ENCODE measurements around the gene FAR2.
A peak's percentile ranks its signal among the peaks of the same experiment; 100 is the strongest.
"Not testable (repeated sequence)": the region's sequence is repeated elsewhere in the genome, so short reads cannot be mapped to it uniquely, and the experiment has no call there.

Gene FAR2

GRCh38 chr12:29286081-29286790, 137.2 kb downstream of the FAR2 start:
- no peak for DNase-seq

GRCh38 chr12:29287622-29288021, 138.5 kb downstream of the FAR2 start:
- no peak for DNase-seq

DNA sequence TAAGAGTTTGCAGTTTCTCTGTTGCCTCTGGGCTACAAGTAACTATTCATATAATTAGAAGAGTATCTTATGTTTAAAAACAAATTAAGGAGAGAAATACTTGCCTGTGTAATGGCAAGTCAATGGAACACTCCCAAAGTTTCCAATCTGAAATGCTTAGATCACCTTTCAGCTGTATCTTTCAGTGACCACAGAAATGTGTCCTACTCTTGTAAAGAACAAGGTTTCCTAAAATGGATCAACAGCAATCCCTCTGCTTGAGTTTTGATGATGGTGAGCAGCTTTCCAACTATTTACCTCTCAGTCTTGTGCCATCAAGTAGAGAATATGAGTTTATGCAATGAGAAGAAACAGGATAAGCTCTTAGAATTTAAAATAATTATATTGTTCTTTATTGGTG, 139.0 kb downstream of the FAR2 start:
- DNase-seq: no peak

GRCh38 chr12:29290475-29290874, 141.4 kb downstream of the FAR2 start:
- not testable (repeated sequence) for DNase-seq

GRCh38 chr12:29291226-29291625, 142.1 kb downstream of the FAR2 start:
- DNase-seq: no peak

- no peak for DNase-seq
These were observed 150.6 kb downstream of the FAR2 start for GRCh38 chr12:29299633-29300032.

- DNase-seq: no peak
These were observed 152.0 kb downstream of the FAR2 start for GRCh38 chr12:29301114-29301513.

DNA sequence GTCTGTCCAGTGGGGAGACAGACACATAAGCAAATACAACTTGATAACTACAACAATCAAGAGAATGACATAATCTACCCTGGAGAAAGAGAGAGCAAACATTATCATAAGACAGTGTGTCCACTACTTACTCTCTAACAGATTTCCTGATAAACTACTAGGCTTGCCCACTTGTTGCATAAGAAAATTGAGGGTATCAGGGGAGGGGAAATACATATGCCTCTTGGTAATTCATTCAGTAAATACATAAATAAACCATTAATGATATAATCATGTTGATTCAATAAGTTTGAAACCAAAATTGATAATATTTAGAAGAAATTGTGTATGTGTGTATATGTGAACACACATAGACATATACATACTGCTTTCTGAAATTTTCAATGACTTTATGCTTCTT, 155.3 kb downstream of the FAR2 start:
- DNase-seq: no peak

DNA sequence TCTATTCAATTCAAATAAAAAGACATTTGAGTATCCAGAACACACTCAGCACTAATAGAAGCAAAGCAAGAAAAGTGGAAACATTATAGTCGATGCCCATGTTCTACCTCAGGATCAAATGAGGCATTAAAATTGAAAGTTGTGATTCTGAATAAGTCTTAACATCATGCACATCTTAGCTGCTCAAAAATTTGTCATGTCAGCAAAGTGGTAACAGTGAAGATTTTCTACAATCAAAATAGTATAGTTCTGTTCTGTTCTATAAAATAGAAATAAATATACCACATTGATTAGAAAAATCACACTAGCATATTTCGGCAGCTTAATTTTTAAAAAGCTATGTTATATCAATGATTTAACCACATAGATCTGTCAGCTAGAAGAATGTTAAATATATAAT, 157.2 kb downstream of the FAR2 start:
- no peak for DNase-seq

- DNase-seq: no peak
These were observed 157.6 kb downstream of the FAR2 start for GRCh38 chr12:29306682-29307081.

DNA sequence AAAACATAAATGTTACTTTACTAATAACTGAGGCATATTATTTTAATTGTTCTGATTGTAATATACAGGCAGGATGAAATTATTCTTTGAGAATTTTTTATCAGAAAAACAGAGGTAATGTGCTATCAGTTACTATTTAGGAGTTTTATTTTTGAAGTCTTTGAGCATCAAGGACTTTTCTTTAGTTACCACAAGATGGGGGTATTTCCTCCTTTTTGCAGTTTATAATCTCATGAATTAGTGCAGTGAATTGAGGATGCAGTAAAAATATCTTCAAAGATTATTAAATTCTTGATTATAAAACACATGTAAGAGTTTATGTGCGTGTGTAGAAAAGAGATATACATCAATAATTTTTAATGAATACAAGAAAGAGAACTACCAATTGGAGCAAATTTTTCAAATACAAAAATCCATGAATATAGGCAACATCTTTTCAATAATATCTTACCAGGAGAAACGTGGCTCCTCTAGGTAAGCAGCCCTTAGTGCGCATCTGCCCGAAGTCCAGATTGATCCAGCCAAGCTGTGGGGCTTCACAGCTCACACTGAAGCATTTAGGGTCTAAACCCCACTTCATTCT, 160.3 kb downstream of the FAR2 start:
- peak in 1 of 6 experiments; percentile 4 for DNase-seq

GRCh38 chr12:29310899-29311298, 161.8 kb downstream of the FAR2 start:
- no peak for DNase-seq

GRCh38 chr12:29314416-29314815, 165.3 kb downstream of the FAR2 start:
- no peak for DNase-seq

GRCh38 chr12:29316752-29317151, 167.7 kb downstream of the FAR2 start:
- DNase-seq: no peak

GRCh38 chr12:29317556-29318363, 168.7 kb downstream of the FAR2 start:
- peak in 4 of 6 experiments; percentile 15 to 69 (median 50) for DNase-seq

GRCh38 chr12:29320295-29321085, 171.4 kb downstream of the FAR2 start:
- DNase-seq: no peak

DNA sequence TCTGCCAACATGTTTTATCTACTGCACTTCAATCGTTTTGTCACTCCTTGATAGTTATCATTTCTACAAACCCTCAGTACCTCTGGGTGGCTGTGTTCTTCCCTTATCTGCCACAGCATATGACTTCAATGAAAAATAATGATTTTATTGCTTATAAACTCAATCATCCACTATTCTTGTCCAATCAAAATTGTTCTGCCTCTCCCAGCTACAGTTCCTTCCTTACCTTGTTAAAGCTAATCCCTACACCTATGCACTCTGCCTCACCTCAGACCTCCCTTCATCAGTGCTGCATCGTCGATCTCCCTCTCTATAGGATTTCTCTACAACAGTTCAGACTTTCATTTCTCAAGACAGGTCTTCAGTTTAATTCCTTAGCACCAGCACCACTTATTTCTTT, 173.1 kb downstream of the FAR2 start:
- DNase-seq: no peak

- DNase-seq: no peak
These were observed 180.3 kb downstream of the FAR2 start for GRCh38 chr12:29329411-29329810.

- DNase-seq: no peak
These were observed 184.1 kb downstream of the FAR2 start for GRCh38 chr12:29333178-29333577.

- no peak for DNase-seq
These were observed 185.9 kb downstream of the FAR2 start for GRCh38 chr12:29334937-29335336.

GRCh38 chr12:29337325-29337724, 188.2 kb downstream of the FAR2 start:
- DNase-seq: no peak

- no peak for DNase-seq
These were observed 194.1 kb downstream of the FAR2 start for GRCh38 chr12:29343022-29343799.

Measured in stimulated activated naive CD4-positive, alpha-beta T cell (primary cell).